GM21515 (cell line): ENCODE results near the gene MRM2.
A peak's percentile ranks its signal among the peaks of the same experiment; 100 is the strongest.

Source experiments
- ATAC-seq: cut with Tn5 transposase; IDR thresholded peaks from one replicate; pipeline ENCODE4 v1.9.1; 2021; ENCODE audit not compliant: unreplicated experiment

The MRM2 gene

GRCh38 chr7:2241580-2242540 lies at the start of gene MRM2, which contains the start of gene NUDT1:
TSS of gene MRM2 (minus strand) at chr7:2242205. CDS start at chr7:2242169, 36 bp downstream.
TSS of gene NUDT1 (plus strand) at chr7:2242226. CDS start at chr7:2244575, 2,349 bp downstream.
- ATAC-seq, result peak; percentile 55

- ATAC-seq, result no peak
Observed at GRCh38 chr7:2290877-2291276, 48.9 kb upstream of the MRM2 start.

- ATAC-seq, result no peak
Observed at GRCh38 chr7:2289621-2290020, 47.6 kb upstream of the MRM2 start.

- no peak for ATAC-seq
Observed at GRCh38 chr7:2289111-2289586, 47.1 kb upstream of the MRM2 start.

GRCh38 chr7:2288503-2288902 lies 46.5 kb upstream of the MRM2 start:
- ATAC-seq, result peak; percentile 44

GRCh38 chr7:2287745-2288144 lies 45.7 kb upstream of the MRM2 start:
- ATAC-seq, result no peak

GRCh38 chr7:2283074-2283473 lies 41.1 kb upstream of the MRM2 start:
- ATAC-seq, result no peak

GRCh38 chr7:2282185-2282751 lies 40.3 kb upstream of the MRM2 start:
- ATAC-seq, result no peak

GRCh38 chr7:2281541-2281940 lies 39.5 kb upstream of the MRM2 start:
- ATAC-seq, result no peak

- no peak for ATAC-seq
Observed at GRCh38 chr7:2280424-2280823, 38.4 kb upstream of the MRM2 start.

- ATAC-seq, result no peak
Observed at GRCh38 chr7:2279896-2280295, 37.9 kb upstream of the MRM2 start.

- ATAC-seq, result no peak
Observed at GRCh38 chr7:2278026-2278425, 36.0 kb upstream of the MRM2 start.

GRCh38 chr7:2276107-2276506 lies 34.1 kb upstream of the MRM2 start:
- ATAC-seq, result no peak

GRCh38 chr7:2275101-2275500 lies 33.1 kb upstream of the MRM2 start:
- no peak for ATAC-seq

GRCh38 chr7:2274666-2275065 lies 32.7 kb upstream of the MRM2 start:
- no peak for ATAC-seq

GRCh38 chr7:2273866-2274265 lies 31.9 kb upstream of the MRM2 start:
- no peak for ATAC-seq

GRCh38 chr7:2272031-2272430 lies 30.0 kb upstream of the MRM2 start:
- ATAC-seq, result no peak

- ATAC-seq, result no peak
Observed at GRCh38 chr7:2271273-2272026, 29.4 kb upstream of the MRM2 start.

GRCh38 chr7:2270495-2270894 lies 28.5 kb upstream of the MRM2 start:
- ATAC-seq, result no peak

- ATAC-seq, result no peak
Observed at GRCh38 chr7:2269991-2270460, 28.0 kb upstream of the MRM2 start.
